D721Med (cell line): Measurements from ENCODE around the gene CADM1.
A peak's percentile ranks its signal among the peaks of the same experiment; 100 is the strongest.

Experiments
- DNase-seq: peaks from one replicate; pipeline ENCODE4 v3.0.0; 2011; ENCODE audit warnings: low spot score; ENCODE audit not compliant: insufficient read length
- FAIRE-seq: peaks from 2 replicates; lab custom pipeline; 2011; peaks lifted over from hg19 to GRCh38; lab: Jason Lieb, UNC
- TF ChIP-seq, protein P1 (sequence below): IDR thresholded peaks from 2 replicates; pipeline ENCODE4 v1.5.1; 2012; ENCODE audit warnings: mild to moderate bottlenecking, control low read depth; ENCODE audit not compliant: insufficient read depth; ENCODE audit errors: missing control alignments

Gene CADM1

DNA sequence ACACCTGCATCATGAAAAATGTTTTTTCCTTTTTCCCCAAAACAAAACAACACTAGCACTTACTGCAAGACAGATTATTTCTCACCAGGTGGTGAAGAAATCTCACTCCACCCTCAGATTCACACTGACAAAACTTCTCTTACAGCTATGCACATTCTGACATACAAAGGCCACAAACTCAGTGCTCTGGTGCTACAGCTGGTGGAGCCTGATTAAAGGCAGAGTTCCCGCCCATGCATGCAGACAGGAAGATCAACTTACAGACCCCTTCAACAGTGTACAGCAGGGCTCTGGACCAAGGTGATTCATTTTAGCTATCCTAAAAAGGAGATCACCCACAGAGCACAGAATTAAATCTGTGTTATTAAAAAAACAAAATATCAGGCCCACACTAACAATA lies 112.6 kb downstream of the CADM1 start:
- TF ChIP-seq, protein P1, sequence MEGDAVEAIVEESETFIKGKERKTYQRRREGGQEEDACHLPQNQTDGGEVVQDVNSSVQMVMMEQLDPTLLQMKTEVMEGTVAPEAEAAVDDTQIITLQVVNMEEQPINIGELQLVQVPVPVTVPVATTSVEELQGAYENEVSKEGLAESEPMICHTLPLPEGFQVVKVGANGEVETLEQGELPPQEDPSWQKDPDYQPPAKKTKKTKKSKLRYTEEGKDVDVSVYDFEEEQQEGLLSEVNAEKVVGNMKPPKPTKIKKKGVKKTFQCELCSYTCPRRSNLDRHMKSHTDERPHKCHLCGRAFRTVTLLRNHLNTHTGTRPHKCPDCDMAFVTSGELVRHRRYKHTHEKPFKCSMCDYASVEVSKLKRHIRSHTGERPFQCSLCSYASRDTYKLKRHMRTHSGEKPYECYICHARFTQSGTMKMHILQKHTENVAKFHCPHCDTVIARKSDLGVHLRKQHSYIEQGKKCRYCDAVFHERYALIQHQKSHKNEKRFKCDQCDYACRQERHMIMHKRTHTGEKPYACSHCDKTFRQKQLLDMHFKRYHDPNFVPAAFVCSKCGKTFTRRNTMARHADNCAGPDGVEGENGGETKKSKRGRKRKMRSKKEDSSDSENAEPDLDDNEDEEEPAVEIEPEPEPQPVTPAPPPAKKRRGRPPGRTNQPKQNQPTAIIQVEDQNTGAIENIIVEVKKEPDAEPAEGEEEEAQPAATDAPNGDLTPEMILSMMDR, result no peak
- no peak for FAIRE-seq
- no peak for DNase-seq

DNA sequence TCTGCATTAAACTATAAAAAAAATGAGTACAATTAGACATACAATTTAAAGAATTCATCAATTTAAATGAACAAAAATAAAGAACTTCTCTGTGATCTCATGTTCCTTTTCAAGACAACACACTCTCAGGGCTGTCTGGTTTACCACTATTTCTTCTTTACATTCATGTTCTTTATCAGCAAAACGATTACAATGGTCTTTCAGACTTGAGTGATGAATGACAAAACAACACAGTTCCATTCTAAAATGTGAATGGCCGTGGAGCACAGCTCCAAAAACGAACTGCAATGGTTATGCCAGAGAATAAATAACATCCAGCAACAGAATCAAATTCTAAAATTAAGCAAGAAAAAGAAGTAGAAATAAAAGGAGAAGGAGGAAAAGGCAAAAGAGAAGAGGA lies 113.1 kb downstream of the CADM1 start:
- TF ChIP-seq, protein P1, result no peak
- FAIRE-seq (no peak), DNase-seq (no peak)

DNA sequence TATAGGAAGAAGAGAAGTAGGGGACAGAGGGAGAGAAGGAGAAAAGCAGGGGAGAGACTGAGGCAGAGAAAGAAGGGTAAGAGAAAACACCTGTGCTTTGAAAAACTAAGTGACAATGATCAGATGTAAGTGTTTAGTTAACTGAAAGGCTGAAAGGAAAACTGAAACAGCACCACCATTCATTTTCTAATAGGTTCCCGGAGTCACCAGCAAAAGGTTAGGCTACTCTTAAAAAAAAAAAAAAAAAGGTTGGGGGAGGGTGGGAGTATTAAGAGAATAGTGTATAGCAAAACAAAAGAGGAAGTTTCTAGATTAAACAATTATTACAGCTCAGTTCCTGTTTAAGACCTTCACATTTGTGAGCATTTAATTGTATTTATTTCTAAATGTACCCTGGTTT lies 113.8 kb downstream of the CADM1 start:
- DNase-seq (no peak), FAIRE-seq (no peak)
- TF ChIP-seq, protein P1, result no peak

DNA sequence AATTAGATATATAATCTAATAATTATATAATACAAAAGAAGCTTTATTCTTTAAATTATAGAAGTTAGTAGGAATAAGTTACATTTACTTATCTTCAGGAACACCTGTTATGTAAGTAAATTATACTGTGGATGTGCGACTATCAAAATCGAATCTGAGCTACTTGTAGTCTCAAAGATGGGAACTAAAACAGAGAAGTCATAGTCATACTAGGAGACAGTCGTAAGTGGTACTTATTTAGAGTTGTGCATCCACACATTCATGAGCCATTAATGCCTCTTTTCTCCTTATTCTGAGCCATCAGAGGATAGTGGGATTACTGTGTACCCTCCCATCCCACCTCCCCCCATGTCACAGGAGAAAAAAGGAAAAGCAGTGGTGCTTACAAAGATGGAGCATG lies 114.4 kb downstream of the CADM1 start:
- TF ChIP-seq, protein P1, result no peak
- DNase-seq (no peak), FAIRE-seq (peak; percentile 56)

DNA sequence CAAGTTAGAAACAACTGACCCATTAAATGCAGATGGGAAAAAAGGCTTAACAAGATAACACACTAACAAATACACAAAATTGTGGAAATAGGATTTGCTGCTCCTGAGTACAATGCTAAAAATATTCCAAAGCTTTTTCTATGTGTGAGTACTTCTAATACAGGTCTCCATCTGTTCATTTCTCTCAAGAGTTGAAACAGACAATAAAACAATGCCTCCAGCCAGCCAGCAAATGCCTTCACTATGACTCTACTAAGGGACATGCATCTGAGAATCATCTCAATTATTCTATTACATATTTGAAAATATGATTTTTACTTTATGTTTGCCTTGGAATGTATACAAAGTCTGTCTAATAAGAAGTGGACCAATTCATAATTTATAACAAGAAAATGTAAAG lies 119.0 kb downstream of the CADM1 start:
- no peak for FAIRE-seq
- TF ChIP-seq, protein P1, result no peak
- DNase-seq, result no peak

DNA sequence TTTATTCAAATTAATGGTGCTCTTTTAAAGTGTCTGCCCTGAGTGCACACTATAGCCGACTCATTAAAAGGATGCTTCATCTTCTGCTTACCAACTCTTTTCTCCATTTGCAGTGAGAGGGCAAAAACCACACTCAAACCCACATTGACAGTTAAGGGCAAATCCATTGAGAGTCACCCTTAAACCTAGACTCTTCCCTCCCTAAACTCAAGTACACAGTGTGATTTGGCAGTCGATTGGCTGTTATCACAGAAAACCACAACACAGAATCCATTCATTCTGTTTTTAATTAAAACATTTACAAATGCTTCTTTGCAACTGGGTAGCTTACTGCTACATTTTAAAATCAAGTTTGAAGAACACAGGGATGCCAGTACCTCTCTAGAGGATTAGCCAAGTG lies 120.0 kb downstream of the CADM1 start:
- FAIRE-seq (no peak), DNase-seq (no peak)
- TF ChIP-seq, protein P1, result no peak

DNA sequence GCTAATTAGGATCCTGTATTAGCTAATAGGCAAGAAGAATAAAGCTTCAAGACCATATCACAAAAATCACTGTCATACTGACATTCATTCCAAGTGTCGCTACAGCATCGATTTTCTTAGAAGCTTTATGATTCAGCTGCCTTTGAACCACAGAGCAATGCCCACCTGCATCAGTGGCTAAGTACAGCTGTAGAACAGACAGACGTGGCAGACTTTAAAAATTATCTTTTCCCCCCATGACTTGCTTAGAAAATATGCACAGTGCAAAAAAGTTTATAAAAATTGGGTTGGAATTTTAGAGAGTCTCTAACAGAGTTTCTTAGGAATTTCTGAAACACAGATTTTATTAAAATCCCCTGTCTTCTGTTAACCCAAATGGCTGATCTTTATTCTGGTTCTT lies 120.8 kb downstream of the CADM1 start:
- FAIRE-seq (no peak), DNase-seq (no peak)
- TF ChIP-seq, protein P1, result no peak
